ENCODE results near the gene RPP38.

RPP38 gene, protein sequence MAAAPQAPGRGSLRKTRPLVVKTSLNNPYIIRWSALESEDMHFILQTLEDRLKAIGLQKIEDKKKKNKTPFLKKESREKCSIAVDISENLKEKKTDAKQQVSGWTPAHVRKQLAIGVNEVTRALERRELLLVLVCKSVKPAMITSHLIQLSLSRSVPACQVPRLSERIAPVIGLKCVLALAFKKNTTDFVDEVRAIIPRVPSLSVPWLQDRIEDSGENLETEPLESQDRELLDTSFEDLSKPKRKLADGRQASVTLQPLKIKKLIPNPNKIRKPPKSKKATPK

DNA sequence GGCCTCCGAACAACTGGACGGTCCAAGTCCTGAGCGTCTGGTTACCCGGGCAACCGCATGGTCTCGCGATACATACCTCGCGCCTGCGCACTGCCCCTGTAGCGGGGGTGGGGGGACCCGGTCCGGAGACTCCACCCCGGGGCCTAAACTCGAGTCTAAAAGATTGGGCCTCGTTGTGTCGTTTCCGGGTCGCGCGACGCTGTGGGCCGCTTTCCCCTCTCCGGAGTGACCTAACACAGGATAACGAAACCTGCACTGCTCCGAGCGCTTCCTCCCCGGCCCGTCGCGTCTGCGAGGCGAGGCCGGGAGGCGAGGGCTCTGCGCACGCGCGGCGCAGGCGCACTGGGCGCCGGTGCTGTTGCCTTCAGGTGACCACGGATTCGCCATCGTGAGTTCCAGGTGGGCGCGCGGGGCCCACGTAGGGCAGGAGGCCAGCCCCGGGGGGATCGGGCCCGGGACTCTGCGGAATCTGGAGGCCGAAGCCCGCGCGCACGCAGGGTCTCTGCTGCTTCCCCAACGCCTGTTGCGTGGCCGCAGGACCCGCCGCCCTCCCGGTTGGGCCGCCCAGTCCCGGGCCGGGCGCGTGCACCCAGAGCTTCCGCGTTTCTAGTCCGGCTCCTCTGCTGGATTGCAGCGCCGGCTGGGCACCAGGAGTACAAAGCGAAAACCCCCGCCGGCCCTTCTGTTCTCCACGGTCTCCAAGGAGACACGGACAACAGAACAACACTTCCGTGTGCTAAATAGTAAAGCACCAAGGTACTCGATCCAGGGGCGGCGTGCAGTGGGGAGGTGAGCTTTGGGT is at the start of gene RPP38:
TSS of gene RPP38 (plus strand) at position 345 of the 802 bp plus-strand sequence. CDS start 5,960 bp downstream, outside the sequence.
- DNase-seq: peak; percentile 97

DNA sequence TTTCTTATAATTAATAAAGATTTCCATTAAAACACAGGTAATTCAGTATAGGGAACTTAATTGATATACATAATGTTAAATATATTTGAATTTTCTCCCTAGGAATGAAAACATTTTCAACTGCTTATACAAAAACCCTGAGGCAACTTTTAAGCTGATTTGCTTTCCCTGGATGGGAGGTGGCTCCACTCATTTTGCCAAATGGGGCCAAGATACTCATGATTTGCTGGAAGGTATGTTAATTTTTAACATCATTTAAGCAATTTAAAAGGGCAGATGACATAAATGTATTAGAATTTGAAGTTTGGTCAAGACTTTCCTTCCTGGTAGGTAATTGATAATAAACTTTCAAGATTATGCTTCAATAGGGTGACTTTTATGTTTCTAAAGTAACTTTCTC is 47.6 kb upstream of the RPP38 start:
- DNase-seq: no peak

DNA sequence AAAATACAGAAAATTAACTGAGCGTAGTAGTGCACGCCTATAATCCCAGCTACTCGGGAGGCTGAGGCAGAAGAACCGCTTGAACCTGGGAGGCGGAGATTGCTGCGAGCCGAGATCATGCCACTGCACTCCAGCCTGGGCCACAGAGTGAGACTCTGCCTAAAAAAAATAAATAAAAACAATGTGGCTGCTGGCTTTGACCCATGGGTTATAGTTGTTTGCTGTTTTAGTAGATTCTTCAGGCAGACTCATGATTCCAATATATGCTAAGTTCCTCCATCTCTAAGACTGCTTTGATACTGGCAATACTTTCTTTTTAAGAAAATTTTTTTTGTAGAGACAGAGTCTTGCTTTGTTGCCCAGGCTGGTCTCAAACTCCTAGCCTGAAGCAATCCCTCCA is 45.0 kb upstream of the RPP38 start:
- no peak for DNase-seq

DNA sequence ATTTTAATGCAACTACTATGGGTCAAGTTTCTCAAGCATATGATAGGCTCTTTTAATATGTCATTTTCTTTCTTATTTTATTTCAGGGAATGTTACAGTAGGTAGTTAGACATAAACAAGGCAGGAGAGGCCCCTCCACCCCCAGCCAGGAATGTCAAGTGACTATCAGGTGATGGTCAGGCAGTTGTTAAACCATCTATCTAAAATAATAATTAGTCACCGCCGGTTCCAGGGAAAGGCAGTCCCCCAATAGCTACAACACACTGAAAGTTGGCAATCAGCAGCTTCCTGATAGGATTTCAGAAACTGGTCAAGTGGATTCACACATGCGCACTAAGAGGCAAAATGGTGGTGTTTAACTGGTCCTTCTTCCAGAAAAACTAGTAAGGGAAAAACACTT is 44.1 kb upstream of the RPP38 start:
- no peak for DNase-seq

DNA sequence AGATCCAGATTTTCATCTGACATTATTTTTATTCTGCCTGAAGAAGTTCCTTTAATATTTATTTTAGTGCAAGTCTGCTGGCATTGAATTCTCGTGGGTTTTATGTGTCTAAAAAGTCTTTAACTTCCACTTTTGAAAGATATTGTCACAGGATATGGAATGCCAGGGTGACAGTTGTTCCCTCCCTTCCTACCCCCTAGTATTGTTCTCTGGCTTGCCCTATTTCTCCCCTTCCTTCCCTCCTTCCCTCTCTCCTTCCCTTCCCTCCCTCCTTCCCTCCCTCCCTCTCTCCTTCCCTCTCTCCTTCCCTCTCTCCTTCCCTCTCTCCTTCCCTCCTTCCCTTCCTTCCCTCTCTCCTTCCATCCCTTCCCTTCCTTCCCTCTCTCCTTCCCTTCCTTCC is 38.5 kb upstream of the RPP38 start:
- DNase-seq: no peak

DNA sequence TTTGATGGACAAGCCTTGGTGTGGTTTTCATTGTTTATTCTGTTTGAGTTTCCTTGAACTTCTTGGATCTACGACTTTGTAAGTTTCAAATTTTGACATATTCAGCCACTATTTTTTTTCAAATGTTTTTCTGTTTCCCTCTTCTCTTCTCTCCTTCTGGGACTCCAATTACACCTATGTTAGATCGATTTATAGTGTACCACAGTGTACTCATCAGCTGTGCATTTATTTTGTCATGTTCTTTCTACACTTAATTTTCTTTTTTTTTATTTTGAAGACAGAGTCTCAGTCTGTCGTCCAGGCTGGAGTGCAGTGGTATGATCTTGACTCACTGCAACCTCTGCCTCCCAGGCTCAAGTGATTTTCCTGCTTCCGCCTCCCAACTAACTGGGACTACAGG is 37.2 kb upstream of the RPP38 start:
- no peak for DNase-seq

DNA sequence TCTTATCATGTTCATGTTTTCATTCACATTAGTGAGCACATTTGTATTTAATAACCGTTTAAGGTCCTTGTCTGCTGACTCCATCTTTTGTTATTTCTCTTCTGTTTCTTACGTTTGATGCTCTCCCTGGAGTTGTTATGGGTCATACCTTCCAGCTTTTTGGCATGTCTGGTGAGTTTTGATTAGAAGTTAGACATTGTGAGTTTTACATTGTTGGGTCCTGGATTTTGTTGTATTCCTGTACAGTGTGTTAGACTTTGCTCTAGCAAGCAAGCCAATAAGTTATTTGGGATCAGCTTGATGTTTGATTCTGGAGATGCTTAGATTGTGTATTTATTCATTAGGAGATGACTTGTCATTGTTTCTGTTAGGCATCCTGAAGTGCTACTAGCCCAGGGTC is 36.5 kb upstream of the RPP38 start:
- DNase-seq: no peak

DNA sequence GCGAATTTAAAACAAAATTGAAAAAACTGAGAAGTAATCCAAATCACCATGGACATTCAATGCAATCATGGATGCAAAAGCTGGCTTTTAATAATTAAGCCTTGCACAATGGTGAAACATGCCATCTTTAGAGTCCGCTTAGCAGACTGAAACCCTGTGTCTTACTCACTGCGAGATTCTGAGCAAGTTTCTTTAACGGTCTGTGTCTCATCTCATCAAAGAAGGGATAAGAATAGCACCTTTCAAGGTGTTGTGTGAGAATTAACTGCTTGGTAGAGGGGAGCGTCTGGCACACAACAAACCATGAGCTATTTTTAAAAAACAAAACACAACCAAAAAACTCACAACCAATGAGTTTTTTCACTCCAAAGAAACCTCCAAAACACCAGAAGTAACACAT is 30.0 kb upstream of the RPP38 start:
- DNase-seq: no peak

DNA sequence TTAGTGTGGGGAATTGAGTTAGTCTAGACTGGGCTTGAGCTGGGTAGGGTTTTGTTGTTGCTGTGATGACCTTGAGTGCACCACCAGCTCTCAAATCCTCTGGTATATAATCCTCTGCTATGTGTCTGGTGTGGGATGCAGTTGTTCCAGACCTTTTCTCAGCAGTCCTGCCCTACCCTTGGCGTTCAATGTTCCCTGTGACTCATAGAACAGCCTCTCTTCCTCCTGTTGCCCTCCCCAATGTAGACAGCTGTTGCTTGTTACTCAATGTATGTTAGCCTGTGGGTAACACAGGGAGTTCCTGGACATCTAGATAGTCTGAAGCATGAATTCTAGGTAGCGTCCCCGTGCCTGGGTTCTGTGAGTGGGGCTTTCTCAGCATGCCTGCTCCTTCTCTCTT is 28.4 kb upstream of the RPP38 start:
- no peak for DNase-seq

DNA sequence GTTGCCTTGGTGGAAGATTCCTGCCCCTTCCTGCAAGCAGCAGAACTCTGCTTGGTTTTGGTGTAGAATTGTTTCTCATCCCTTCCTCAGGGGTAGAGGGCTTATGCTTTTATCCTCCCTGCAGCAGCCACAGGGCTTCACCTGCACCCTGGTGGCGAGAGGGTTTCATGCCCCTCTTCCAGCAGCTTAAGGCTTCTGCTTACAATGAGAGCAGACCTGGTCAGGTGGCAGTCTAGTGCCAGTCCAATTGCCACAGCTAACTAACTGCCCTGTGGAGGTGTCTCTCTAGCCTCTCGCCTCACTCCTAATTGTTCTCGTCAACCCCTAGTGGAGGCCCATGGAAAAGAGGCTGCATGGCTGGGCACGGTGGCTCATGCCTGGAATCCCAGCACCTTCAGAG is 27.9 kb upstream of the RPP38 start:
- no peak for DNase-seq

DNA sequence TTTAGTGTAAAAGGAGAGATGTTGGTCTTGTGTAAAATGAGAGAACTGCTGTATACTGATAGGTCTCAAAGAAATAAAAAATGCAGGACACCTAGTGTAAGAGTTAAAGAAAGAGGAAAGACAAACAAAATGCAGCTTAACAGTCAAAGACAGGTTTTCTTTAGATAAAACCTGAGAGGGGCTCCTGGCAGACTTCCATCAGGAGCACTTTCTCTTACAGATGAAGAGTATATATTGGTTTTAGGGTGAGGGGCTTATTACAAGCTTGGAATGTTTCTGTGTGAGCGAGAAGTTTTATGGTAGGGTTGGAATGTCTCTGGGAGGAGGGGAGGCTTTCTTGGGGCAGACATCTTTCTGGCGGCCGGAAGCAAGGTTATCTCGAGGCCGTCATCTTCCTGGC is 24.8 kb upstream of the RPP38 start:
- no peak for DNase-seq

DNA sequence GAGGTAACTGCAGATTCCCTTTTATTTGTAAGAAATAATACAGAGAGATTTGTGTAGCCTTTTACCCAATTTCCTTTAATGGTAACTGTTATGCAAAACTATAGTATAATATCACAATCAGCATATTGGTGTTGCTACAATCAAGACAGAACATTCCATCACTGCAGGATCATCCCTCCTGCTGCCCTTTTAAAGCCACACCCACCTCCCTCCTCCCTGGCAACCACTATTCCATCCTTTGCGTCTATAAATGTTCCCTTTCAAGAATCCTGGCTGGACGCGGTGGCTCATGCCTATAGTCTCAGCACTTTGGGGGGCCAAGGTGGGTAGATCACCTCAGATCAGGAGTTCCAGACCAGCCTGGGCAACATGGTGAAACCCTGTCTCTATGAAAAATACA is 21.7 kb upstream of the RPP38 start:
- no peak for DNase-seq

DNA sequence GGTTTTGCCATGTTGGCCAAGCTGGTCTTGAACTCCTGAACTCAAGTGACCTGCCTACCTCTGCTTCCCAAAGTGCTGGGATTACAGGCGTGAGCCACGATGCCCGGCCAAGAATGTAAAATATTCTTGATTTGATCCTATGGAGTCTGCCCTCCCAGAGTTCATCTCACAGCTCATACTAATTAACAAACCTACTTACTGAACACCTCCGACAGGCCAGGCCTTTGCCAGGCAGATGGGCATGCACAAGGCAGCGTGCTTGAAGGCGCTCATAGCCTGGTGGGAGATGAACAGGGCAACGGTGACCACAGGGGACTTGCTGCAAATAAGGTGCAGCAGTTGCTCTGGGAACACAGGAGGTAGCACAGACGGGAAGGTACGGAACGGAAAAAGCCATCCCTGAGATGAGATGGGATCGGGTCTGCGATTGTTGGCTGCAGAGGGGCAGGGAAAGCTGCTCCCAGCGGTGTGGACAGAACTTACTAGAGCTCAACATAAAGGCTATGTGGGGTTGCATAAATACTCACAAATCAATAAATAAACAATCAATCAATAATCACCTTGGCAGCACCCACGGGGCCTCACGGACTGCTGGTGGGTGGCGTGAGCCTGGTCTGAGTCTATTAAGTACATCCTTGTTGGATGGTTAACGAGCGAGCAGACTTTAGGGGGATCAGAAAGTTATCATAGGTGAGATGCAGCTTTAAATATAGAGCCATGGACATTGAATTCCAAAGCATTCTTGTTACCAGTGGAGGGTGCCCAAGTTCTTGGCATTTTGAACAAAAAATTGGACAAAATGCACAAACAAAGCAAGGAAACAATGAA is 13.3 kb upstream of the RPP38 start:
- no peak for DNase-seq

DNA sequence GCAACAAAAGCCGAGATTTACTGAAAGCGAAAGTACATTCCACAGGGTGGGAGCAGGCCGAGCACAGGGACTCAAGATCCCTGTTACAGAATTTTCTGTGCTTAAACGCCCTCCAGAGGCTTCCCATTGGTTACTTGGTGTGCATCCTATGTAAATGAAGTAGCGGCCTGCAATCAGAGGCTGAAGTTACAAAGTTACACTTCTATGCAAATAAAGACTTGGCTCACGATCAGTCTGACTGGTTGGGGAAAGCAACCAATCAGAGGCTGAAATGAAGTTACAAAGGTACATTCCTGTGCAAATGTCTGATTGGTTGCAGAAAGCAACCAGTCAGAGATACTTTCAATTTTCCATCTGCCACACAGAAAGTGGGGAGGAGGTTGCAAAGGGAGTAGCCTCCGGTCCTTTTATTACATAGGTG is 12.6 kb upstream of the RPP38 start:
- DNase-seq: no peak

DNA sequence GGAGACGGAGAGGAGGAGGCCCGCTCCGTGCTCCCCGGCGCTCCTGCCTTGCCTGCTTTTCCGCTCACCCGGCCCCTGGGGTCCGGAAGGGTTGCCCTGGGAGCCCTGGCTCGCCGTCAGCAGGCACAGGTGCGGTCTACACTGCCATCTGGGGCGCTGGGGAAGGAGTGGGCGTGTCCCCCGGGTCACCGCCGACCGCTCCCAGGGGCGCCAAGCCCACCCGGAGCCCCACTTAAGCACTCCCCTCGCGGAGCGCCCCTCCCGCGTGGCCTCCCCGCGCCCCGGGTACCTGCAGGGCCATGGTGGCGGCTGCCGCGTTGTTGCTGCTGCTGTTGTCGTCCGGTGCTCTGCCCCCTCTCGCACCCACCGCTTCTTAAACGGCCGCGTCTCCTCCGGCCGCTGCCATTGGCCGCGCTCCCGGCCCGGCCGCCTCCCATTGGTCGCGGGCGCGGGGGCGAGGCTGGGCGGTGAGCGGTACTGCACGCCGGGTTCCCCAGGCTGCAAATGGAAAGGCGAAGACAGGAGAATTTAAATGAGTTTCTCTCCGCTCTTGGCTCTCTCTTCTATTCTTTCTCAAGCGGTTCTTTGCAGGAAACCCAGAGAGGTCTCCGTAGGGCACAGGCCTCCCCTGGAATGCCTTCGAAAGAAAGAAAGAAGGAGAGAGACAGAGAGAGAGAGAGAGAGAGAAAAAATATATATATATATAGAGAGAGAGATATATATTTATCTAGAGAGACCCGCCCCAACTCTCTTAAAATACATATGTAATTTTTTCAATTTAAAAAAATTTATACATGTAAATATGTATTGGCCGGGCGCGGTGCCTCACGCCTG is 8.5 kb upstream of the RPP38 start, which contains the start of gene ACBD7:
TSS of gene ACBD7 (minus strand) at position 349 of the 834 bp plus-strand sequence. CDS start at position 301, 48 bp downstream.
- DNase-seq: peak; percentile 87 to 90

DNA sequence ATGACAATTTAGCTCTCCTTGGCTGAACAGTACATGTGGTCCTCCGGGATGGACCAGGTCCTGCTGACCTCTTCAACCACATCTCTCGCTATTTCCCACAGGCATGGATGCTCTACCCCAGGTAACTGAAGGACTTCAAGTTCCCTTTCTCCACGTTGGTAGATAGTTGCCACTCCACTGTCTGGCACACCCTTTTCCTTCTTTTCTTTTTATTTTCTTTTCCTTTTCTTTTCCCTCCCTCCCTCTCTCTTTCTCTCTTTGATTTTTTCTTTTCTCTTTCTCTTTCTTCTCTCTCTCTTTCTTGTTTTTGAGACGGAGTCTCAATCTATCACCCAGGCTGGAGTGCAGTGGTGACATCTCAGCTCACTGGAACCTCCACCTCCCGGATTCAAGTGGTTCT is 5.7 kb upstream of the RPP38 start:
- DNase-seq: no peak

DNA sequence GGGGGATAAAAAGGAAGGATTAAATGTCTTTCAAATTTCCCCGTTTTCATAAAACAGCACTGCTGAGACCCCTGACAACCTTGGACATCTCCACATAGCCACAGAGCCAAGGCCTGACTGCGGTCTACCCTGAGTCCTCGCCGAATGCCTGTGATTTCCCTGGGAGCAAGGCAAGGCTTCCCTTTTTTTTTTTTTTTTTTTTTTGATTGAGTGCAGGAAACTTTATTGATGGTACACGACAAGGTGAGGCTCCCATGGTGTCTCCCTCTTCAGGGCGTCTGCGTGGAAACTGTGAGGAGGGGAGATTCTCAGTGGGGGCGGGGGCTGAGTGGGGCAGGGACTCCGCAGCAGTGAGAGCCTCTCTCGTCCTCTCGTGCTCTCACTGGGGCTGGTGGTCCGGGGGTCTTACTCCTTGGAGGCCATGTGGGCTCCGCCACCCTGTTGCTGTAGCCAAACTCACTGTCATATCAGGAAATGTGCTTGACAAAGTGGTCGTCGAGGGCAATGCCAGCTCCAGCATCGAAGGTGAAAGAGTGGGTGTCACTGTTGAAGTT is 4.2 kb upstream of the RPP38 start:
- DNase-seq: no peak

DNA sequence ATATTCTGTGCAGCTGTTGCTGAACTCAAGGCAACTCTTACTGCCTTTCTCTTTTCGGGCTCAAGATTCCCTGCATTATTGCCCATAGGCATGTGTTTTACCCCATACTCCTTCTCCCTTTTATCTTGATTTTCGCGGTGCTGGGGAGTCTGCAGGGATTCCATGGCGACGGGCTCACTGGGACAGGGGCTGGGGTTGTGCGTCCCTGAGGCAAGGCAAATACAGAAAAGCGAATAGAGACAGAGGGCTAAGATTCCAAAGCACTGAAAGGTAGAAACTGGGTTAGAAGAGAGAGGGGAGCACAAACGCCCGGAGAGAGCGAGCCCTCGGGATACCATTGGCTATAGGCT is 519 bp upstream of the RPP38 start:
- DNase-seq: no peak

DNA sequence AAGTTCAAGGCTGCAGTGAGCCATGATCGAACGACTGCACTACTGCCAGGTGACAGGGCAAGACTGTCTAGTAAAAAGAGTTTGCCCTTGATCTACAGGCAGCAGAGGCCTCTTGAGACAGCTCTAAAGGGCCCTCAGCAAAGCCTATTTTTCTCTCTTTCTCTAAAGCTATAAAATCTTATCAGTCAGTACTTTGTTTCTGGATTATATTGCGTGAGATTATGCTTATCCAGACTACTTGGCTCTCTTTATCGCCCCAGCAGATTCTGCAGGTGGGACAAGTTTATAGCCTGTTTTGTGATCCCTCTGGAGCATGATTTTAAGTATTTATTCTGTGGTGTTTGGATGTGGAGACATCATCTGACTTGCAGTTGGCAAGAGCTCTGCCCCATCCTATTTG is 2.7 kb downstream of the RPP38 start:
- DNase-seq: no peak

DNA sequence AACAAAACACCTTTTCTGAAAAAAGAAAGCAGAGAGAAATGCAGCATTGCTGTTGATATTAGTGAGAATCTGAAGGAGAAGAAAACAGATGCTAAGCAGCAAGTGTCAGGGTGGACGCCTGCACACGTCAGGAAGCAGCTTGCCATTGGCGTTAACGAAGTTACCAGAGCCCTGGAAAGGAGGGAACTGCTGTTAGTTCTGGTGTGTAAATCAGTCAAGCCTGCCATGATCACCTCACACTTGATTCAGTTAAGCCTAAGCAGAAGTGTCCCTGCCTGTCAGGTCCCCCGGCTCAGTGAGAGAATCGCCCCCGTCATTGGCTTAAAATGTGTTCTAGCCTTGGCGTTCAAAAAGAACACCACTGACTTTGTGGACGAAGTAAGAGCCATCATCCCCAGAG is 6.4 kb downstream of the RPP38 start:
- DNase-seq: no peak

DNA sequence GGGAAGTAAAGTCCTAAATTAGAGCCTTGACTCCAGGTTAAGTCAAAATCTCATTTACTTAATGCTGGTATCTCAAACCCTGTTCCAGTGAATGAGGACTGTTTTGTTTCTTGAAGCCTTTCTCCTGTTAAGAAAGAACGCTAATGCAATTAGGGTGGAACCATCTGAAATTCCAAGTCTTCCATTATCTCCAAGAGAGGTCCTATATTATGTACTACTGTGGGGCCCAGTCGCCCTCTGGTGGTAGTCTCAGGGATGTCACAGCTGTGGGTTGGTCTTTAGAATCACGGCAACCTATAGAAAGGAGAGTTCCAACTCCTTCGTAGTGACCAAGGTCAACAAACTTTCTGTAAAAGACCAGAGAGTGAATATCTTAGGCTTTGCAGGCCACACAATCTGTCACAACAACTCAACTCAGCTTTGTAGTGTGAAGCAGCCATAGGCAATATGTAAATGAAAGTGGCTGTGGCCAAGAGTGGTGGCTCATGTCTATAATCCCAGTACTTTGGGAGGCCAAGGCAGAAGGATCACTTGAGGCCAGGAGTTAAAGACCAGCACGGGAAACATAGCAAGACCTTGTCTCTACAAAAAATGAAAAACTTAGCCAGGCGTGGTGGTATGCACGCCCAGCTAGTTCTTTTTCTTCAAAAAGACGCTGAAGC is 9.3 kb downstream of the RPP38 start:
- DNase-seq: peak; percentile 79 to 82

DNA sequence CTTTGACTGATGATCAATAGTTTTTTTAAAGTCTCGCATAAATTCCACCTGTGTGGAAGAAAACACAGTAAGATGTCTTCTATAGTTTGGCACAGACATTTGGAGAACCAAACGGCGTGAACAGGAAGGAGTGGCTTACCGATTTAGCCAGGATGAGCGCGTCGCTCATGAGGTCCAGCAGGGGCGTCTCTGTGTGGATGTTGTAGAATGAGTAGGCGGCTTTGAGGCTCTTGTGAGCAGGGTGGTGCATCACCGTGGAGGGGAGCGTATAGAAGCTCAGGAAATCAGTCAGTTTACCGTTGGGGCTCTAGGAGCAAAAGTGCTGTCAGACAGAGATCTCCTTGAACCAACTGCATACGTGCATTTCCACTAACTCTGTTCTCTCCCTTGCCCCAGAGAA is 15.5 kb downstream of the RPP38 start:
- DNase-seq: no peak
